ENCODE data around the gene FHIP1B. TPM values are rescaled to one million over a fixed set of nuclear protein-coding genes. Genes with fewer than 3 reads are reported as not detected.
A peak's percentile ranks its signal among the peaks of the same experiment; 100 is the strongest.
"Not testable (repeated sequence)": the region's sequence is repeated elsewhere in the genome, so short reads cannot be mapped to it uniquely, and the experiment has no call there.

FHIP1B gene
- 100 to 1,000 TPM in 2 of 4 donors, 10 to 100 TPM in 2; 67.8 to 133 (median 90.9) TPM for total RNA-seq

DNA sequence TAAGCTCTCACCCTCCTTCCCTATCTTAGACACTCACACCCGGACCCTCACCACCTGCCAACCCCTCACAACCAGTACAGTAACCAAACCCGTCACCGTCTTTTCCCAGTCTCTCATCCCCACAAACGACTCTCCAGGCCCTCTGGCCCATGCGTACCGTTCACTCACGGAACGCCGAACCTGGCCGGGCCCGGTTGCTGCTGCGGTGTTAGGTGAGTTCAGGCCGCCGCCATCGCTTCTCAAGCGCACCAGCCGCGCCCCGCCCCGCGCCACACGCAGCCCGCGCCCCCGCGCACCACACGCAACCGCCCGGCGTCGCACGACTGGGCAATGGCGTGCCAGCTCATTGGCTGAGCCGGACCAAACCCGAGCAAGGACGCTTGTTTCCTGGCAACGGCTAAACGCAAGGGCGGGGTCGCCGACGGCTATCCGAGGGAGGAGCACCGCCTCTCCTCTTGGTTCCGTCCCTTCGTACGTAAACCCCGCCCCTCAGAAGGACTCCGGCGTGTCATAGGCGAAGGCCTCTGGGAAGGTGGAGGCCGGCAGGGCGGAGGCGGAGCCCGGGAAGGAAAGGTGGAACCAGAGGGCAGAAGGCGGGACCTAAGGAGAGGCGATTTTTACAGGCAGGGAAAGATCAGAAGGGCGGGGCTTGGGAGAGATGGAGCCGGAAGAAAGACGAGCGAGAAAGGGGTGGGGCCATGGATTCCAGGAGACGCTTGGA is at the start of gene FHIP1B:
Gene FHIP1B, minus strand, starts transcription at position 250 of the 721 bp plus-strand sequence. CDS start 10,120 bp downstream, outside the sequence.
- TF ChIP-seq POLR2AphosphoS5 (IDR thresholded peaks at IDR 0.05) (peak in 1 of 3 donors; percentile 74), POLR2A (IDR thresholded peaks at IDR 0.05) (peak in 1 of 2 donors; percentile 47), EP300 (IDR thresholded peaks at IDR 0.05) (no peak)
- TF ChIP-seq, protein P1, sequence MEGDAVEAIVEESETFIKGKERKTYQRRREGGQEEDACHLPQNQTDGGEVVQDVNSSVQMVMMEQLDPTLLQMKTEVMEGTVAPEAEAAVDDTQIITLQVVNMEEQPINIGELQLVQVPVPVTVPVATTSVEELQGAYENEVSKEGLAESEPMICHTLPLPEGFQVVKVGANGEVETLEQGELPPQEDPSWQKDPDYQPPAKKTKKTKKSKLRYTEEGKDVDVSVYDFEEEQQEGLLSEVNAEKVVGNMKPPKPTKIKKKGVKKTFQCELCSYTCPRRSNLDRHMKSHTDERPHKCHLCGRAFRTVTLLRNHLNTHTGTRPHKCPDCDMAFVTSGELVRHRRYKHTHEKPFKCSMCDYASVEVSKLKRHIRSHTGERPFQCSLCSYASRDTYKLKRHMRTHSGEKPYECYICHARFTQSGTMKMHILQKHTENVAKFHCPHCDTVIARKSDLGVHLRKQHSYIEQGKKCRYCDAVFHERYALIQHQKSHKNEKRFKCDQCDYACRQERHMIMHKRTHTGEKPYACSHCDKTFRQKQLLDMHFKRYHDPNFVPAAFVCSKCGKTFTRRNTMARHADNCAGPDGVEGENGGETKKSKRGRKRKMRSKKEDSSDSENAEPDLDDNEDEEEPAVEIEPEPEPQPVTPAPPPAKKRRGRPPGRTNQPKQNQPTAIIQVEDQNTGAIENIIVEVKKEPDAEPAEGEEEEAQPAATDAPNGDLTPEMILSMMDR (IDR thresholded peaks at IDR 0.05), result no peak
- Histone ChIP-seq H3K9me3 (no peaks in the 10 kb centered on the region), H3K4me3 (peak within 1 kb of the TSS; percentile 62), H3K4me1 (peaks cover 20% of the 10 kb centered on the region), H3K36me3 (no peaks in the 10 kb centered on the region), H3K27ac (peak within 1 kb of the TSS; percentile 74), H3K27me3 (no peaks in the 10 kb centered on the region)
- under 1% methylated on average over 62 of the region's 62 CpGs for WGBS
- peak; percentile 100 for DNase-seq (ENCODE audit: low spot score in 2 of 2)

- H3K36me3 ChIP-seq, result no peaks in the 10 kb centered on the region
- H3K4me1 ChIP-seq, result no peaks in the 10 kb centered on the region
- no peak overlapping the region for H3K4me3 ChIP-seq
- H3K27me3 ChIP-seq, result no peaks in the 10 kb centered on the region
- TF ChIP-seq EP300 (IDR thresholded peaks at IDR 0.05) (no peak), POLR2A (IDR thresholded peaks at IDR 0.05) (no peak), POLR2AphosphoS5 (IDR thresholded peaks at IDR 0.05) (no peak)
- TF ChIP-seq, protein P1 (IDR thresholded peaks at IDR 0.05), result no peak
- H3K27ac ChIP-seq, result no peak overlapping the region
- no peak for DNase-seq (ENCODE audit: low spot score in 2 of 2)
- WGBS, result 77% methylated on average over 4 of the region's 4 CpGs
- no peaks in the 10 kb centered on the region for H3K9me3 ChIP-seq
Observed at GRCh38 chr11:6283453-6284023, 49.1 kb upstream of the FHIP1B start.

DNA sequence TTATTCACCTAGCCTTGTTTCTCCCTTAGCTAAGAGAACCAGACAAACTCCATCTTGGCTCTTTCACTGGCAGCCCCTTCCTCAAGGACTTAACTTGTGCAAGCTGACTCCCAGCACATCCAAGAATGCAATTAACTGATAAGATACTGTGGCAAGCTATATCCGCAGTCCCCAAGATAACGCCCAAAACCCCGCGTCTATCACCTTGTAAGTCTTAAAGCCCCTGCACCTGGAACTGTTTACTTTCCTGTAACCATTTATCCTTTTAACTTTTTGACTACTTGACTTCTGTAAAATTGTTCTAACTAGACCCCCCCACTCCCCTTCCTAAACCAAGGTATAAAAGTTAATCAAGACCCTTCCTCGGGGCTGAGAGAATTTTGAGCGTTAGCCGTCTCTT is 46.4 kb upstream of the FHIP1B start:
- 67% methylated on average over 7 of the region's 7 CpGs for WGBS

DNA sequence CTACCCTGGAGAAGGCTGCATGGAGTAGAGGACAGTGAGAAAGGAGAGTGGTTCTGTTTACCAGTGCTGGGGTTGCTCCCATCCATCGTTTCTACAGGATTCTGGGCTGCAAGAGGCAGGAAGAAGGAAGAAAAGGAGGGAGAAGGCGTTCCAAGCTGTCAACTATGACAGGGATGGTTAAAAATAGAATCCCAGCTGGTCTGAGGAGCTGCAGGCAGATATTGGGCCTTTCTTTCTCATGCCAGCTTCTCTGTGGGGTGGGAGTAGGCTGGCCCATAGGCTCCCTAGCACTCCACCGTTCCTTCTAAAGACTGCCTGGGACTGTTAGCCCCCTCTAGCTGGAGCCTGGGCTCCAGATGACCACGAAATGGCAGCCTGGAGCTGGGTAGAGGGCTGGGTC is 38.8 kb upstream of the FHIP1B start:
- 59% methylated on average over 4 of the region's 4 CpGs for WGBS
- no peaks in the 10 kb centered on the region for H3K27me3 ChIP-seq
- H3K27ac ChIP-seq, result no peak overlapping the region
- H3K4me3 ChIP-seq, result no peak overlapping the region
- TF ChIP-seq POLR2AphosphoS5 (IDR thresholded peaks at IDR 0.05), result no peak
- TF ChIP-seq, protein P1 (IDR thresholded peaks at IDR 0.05), result no peak
- no peak for TF ChIP-seq POLR2A (IDR thresholded peaks at IDR 0.05)
- no peak for TF ChIP-seq EP300 (IDR thresholded peaks at IDR 0.05)
- H3K36me3 ChIP-seq, result no peaks in the 10 kb centered on the region
- no peaks in the 10 kb centered on the region for H3K9me3 ChIP-seq
- no peak for DNase-seq (ENCODE audit: low spot score in 2 of 2)
- no peaks in the 10 kb centered on the region for H3K4me1 ChIP-seq

More for the DNA sequence above, 46.4 kb upstream of the FHIP1B start:
- H3K27ac ChIP-seq; H3K4me1 ChIP-seq; H3K9me3 ChIP-seq; DNase-seq (ENCODE audit: low spot score in 2 of 2); H3K36me3 ChIP-seq; H3K4me3 ChIP-seq; H3K27me3 ChIP-seq: not testable (repeated sequence)

- no peak for DNase-seq (ENCODE audit: low spot score in 2 of 2)
- H3K4me1 ChIP-seq, result no peaks in the 10 kb centered on the region
- no peak overlapping the region for H3K27ac ChIP-seq
- H3K9me3 ChIP-seq, result no peaks in the 10 kb centered on the region
- H3K27me3 ChIP-seq, result no peaks in the 10 kb centered on the region
- no peak overlapping the region for H3K4me3 ChIP-seq
- no peaks in the 10 kb centered on the region for H3K36me3 ChIP-seq
- 55% methylated on average over 3 of the region's 3 CpGs for WGBS
- TF ChIP-seq EP300 (IDR thresholded peaks at IDR 0.05) (no peak), POLR2AphosphoS5 (IDR thresholded peaks at IDR 0.05) (no peak)
- TF ChIP-seq, protein P1 (IDR thresholded peaks at IDR 0.05), result no peak
Observed at GRCh38 chr11:6271598-6271997, 37.2 kb upstream of the FHIP1B start.

All from suprapubic skin (tissue), 4 donors.